ENCODE results near the gene UMODL1.

- TF ChIP-seq EP300 (IDR thresholded peaks at IDR 0.05): no peak
- TF ChIP-seq POLR2A (IDR thresholded peaks at IDR 0.05): no peak
Measured at GRCh38 chr21:42028766-42029425, 42.2 kb upstream of the UMODL1 start.
